Daoy (cell line): Measurements from ENCODE around the gene XRCC4. TPM values are rescaled to one million over a fixed set of nuclear protein-coding genes. Genes with fewer than 3 reads are reported as not detected.
"Not testable (repeated sequence)": the region's sequence is repeated elsewhere in the genome, so short reads cannot be mapped to it uniquely, and the experiment has no call there.

Experiments used
- DNase-seq: peaks from one replicate; pipeline ENCODE4 v3.0.0-alpha.2; 2015; ENCODE audit warnings: low read depth
- total RNA-seq: library from RNA; depleted of rRNA; stranded (reverse); fragments of >200 nt; shearing (Covaris generic); gene quantifications from 2 replicates; pipeline ENCODE4 v1.2.3, GENCODE V29; 2014; rRNA removed

XRCC4 gene
- total RNA-seq, result 27.1 and 42.9 TPM in 2 replicates

- peak; percentile 99 for DNase-seq
Observed at GRCh38 chr5:83076742-83077661, at the start of gene XRCC4, which contains the start of gene TMEM167A. Gene XRCC4 (plus strand): TSS chr5:83077547. CDS start chr5:83104920, 27,373 bp downstream. Gene TMEM167A (minus strand): TSS chr5:83077394. CDS start chr5:83077323, 71 bp downstream.

- DNase-seq, result peak; percentile 12
Observed at GRCh38 chr5:83029912-83030311, 47.4 kb upstream of the XRCC4 start.

- no peak for DNase-seq
Observed at GRCh38 chr5:83031381-83031780, 46.0 kb upstream of the XRCC4 start.

- DNase-seq, result no peak
Observed at GRCh38 chr5:83034036-83034435, 43.3 kb upstream of the XRCC4 start.

GRCh38 chr5:83034528-83035207 lies 42.7 kb upstream of the XRCC4 start:
- no peak for DNase-seq

GRCh38 chr5:83035373-83036100 lies 41.8 kb upstream of the XRCC4 start:
- no peak for DNase-seq

GRCh38 chr5:83036991-83037575 lies 40.3 kb upstream of the XRCC4 start:
- no peak for DNase-seq

DNA sequence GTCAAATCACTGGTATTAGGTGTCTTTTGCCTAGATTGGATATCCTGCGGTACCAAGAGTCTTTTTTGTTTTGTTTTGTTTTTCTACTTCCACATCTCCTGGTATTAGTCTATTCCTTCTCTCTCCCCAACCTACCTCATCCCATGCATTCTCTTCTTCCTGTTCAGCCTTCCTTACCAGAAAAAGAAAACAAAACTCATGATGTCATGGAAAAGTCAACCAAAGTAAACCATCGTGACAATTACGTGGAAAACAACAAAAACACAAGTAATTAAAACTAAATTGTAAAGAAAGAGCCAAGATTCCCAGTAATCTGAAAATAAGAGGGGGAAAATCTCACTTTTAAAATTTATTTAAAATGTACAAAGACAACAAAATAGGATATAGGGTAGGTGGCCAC lies 38.4 kb upstream of the XRCC4 start:
- DNase-seq, result no peak

DNA sequence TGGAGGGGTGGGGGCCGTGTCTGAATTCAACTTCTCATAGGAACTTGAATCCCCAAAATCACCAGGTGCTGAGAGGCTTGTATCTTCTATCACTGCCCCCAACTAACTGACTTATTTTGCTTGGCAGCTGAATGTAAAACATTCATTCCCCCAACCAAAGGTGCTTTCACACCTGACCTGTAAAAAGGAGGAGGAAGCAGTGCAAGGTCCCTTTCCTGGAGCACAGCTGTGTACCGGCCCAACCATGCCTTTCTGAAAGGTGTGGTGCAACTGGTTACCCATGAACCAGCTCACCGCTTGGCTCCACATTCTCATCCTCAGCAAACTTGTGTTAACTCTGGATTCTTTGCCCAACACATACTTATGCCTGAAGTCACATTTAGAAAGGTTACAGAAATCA lies 34.8 kb upstream of the XRCC4 start:
- DNase-seq, result no peak

GRCh38 chr5:83044926-83045325 lies 32.4 kb upstream of the XRCC4 start:
- DNase-seq, result no peak

DNA sequence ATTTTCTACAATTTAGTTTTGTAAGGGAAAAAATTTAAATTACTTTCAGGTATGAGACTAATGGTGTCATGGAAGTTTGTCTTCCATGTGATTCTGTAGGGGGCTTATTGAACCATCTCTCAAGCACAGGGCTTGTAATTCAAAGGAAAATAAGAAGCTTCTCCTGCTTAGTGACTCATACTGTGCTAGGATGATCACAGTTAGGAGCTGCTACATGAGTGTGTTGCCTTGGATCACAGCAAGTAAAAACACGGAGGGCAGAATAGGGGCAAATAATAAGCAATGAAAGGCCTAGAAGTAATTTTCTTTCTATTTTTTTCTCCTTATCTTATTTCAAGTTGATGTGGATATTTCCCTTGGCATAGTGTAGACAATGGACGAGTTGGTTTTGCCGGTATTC lies 29.1 kb upstream of the XRCC4 start:
- DNase-seq, result no peak

DNA sequence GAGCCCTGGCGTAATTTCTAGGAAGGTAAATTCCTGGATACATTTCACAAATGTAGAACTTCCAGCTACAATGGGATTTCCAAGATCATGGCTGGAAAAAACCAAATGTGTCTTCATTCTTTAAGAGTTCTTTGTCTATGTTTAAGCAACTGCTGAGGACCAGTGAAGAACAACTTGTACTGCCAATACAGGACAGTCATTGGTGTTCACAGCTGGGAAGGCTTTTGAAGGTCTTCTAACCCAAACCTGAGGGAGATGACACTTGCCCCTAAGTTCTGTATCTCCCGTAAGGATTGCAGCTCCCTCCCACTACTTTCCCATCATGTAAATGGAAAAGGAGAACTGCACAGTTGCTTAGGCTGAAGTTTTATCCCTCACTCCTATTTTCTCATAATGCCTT lies 28.5 kb upstream of the XRCC4 start:
- DNase-seq, result no peak

DNA sequence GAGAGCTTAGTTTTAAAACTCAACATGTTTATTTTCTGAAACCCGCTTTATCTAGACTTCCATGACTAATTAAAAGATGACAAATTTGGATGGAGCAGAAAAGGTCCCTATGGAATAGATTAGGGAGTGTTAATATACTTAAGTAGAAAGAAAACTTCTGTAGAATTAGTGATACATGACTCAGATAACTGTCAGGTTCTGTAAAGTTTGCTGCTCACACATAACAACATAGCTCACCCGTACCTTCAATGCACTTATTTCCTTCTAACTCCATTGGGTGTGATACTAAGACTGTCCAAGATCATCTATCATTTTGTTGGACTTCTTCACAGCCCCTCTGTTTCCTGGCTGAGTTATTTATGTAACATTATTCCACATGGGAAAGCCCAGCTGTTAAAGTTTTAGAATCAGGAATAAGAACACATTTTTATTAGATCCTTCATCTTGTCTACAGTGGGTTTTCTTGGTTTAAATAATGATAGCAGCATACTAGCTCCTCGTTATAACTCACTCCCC lies 27.9 kb upstream of the XRCC4 start:
- no peak for DNase-seq

- DNase-seq, result no peak
Observed at GRCh38 chr5:83050723-83051340, 26.5 kb upstream of the XRCC4 start.

GRCh38 chr5:83055166-83055565 lies 22.2 kb upstream of the XRCC4 start:
- no peak for DNase-seq

DNA sequence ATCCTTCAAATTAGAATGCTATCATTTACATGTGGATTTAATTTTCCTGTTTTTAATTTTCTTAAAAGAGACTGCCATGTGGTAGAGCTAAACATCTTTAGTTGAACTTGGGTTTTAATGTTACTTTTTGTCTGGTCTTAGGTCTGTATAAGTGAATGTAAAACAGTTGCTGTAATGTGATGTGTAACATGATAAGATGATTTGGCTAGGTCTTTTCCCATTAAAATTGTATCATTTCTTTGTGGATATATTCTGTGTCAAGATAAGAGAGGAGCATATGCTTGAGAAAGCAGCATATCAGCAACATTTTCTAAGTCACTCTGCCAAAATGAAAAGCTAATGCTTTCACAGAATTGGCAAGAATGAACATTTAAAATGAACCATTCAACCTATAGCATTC lies 18.6 kb upstream of the XRCC4 start:
- DNase-seq, result no peak

GRCh38 chr5:83059341-83059740 lies 18.0 kb upstream of the XRCC4 start:
- DNase-seq, result no peak

- no peak for DNase-seq
Observed at GRCh38 chr5:83066548-83067110, 10.7 kb upstream of the XRCC4 start.

DNA sequence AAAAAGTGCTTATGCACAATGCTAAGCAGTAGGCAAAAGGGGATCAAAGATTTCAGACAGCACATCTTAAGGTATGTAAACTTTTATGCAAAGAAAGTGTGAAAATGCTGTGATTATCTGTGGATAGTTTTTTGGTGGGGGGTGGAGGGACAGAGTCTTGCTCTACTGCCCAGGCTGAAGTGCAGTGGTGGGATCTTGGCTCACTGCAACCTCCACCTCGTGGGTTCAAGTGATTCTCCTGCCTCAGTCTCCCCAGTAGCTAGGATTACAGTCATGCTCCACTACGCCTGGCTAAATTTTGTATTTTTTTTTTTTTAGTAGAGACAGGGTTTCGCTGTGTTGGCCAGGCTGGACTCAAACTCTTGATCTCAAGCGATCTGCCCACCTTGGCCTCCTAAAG lies 10.0 kb upstream of the XRCC4 start:
- not testable (repeated sequence) for DNase-seq

- DNase-seq, result no peak
Observed at GRCh38 chr5:83069096-83069799, 8.1 kb upstream of the XRCC4 start.
